Tibial artery (tissue), 4 donors: ENCODE data around the gene ERBB3.

ENCODE experiments used
- DNase-seq, 2 donors: peaks; one replicate each; pipeline ENCODE4 v3.0.0-alpha.2; 2019
- H3K27ac ChIP-seq, 2 donors: fragments of 200-600 bp; sonication (generic) in 1 of 2; 1 replicate in 1 of 2; 2 replicates in 1 of 2; pipeline ENCODE4 v1.5.1; 2018 to 2019; ENCODE audit warnings: mild to moderate bottlenecking in 1 of 2
- H3K27me3 ChIP-seq, 2 donors: fragments of 200-600 bp; sonication (generic) in 1 of 2; one replicate each; pipeline versions ENCODE4 v1.5.1 to v1.6.0; 2016 to 2019
- H3K36me3 ChIP-seq, 3 donors: fragments of 200-600 bp; sonication (generic) in 2 of 3; one replicate each; pipeline ENCODE4 v1.5.1; 2016 to 2019; ENCODE audit warnings: mild to moderate bottlenecking in 2 of 3
- H3K4me1 ChIP-seq, 4 donors: fragments of 200-600 bp; sonication (generic) in 2 of 4; 1 replicate in 3 of 4; 2 replicates in 1 of 4; pipeline ENCODE4 v1.5.1; 2016 to 2019
- H3K4me3 ChIP-seq, 2 donors: fragments of 200-600 bp; sonication (generic) in 1 of 2; 1 replicate in 1 of 2; 2 replicates in 1 of 2; pipeline ENCODE4 v1.5.1; 2018 to 2019; ENCODE audit warnings: mild to moderate bottlenecking in 2 of 2
- H3K9me3 ChIP-seq, 3 donors: fragments of 200-600 bp; sonication (generic) in 1 of 3; one replicate each; pipeline ENCODE4 v1.5.1; 2016 to 2019
- CTCF ChIP-seq, 2 experiments: fragments of 200-600 bp in 1 of 2; fragments of 450-650 bp in 1 of 2; IDR thresholded peaks; one replicate each; pipeline ENCODE4 v1.5.1; 2017 to 2019; ENCODE audit warnings: antibody characterized with exemption in 2 of 2, mild to moderate bottlenecking in 1 of 2, moderate library complexity in 1 of 2
- intact Hi-C: fragments of 100-400 bp; cut with DNase I; formaldehyde crosslinking; loops from one replicate; pipeline ENCODE4 v1.15.0; 2023; ENCODE audit warnings: low total_unique reads

ERBB3 gene

DNA sequence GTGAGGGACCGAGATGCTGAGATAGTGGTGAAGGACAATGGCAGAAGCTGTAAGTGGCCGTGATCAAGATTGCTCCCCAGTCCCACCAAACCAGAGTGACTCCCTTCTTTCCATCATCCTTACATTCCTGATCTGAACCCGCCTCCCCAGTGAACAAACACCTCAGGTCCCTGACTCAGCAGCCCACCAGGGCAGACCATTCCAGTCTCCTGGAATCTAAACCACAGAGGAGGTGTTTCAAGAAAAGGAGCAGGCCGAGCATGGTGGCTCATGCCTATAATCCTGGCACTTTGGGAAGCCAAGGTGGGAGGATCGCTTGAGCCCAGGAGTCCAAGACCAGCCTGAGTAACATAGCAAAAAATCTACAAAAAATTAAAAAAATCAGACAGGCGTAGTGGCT, 6.6 kb downstream of the ERBB3 start:
- no peak for TF ChIP-seq CTCF (IDR thresholded peaks at IDR 0.05)
- intact Hi-C loops = no loop called here
- H3K36me3 ChIP-seq = peaks cover 0 to 7% (median 0%) of the 10 kb centered on the region in 3 donors
- no peaks in the 10 kb centered on the region for H3K27me3 ChIP-seq
- peaks cover 0 to 3% (median 0%) of the 10 kb centered on the region in 4 donors for H3K4me1 ChIP-seq
- H3K4me3 ChIP-seq = no peak overlapping the region
- no peak for DNase-seq
- H3K9me3 ChIP-seq = no peaks in the 10 kb centered on the region
- no peak overlapping the region for H3K27ac ChIP-seq

- no peak for DNase-seq
- Histone ChIP-seq H3K4me1 (peaks cover 0 to 3% (median 0%) of the 10 kb centered on the region in 4 donors), H3K9me3 (no peaks in the 10 kb centered on the region), H3K36me3 (peaks cover 0 to 7% (median 0%) of the 10 kb centered on the region in 3 donors), H3K27me3 (no peaks in the 10 kb centered on the region), H3K4me3 (no peak overlapping the region), H3K27ac (no peak overlapping the region)
- no peak for TF ChIP-seq CTCF (IDR thresholded peaks at IDR 0.05)
- intact Hi-C loops = no loop called here
These were observed 7.3 kb downstream of the ERBB3 start for GRCh38 chr12:56087220-56087619.

- DNase-seq = no peak
- intact Hi-C loops = no loop called here
- no peak overlapping the region for H3K4me3 ChIP-seq
- peaks cover 0 to 30% of the 10 kb centered on the region in 2 donors for H3K27me3 ChIP-seq
- TF ChIP-seq CTCF (IDR thresholded peaks at IDR 0.05) = no peak
- no peaks in the 10 kb centered on the region for H3K4me1 ChIP-seq
- no peaks in the 10 kb centered on the region for H3K9me3 ChIP-seq
- H3K36me3 ChIP-seq = peaks cover 0 to 23% (median 0%) of the 10 kb centered on the region in 3 donors
- no peak overlapping the region for H3K27ac ChIP-seq
These were observed 17.8 kb downstream of the ERBB3 start for GRCh38 chr12:56097738-56098137.

GRCh38 chr12:56098592-56098991, 18.6 kb downstream of the ERBB3 start:
- no peak overlapping the region for H3K4me3 ChIP-seq
- H3K9me3 ChIP-seq = no peaks in the 10 kb centered on the region
- no peak for TF ChIP-seq CTCF (IDR thresholded peaks at IDR 0.05)
- intact Hi-C loops = no loop called here
- DNase-seq = no peak
- H3K4me1 ChIP-seq = peaks cover 0 to 5% (median 3%) of the 10 kb centered on the region in 4 donors
- peaks cover 0 to 21% (median 0%) of the 10 kb centered on the region in 3 donors for H3K36me3 ChIP-seq
- H3K27me3 ChIP-seq = peaks cover 0 to 24% of the 10 kb centered on the region in 2 donors
- no peak overlapping the region for H3K27ac ChIP-seq

- no peak overlapping the region for H3K27ac ChIP-seq
- no peak for TF ChIP-seq CTCF (IDR thresholded peaks at IDR 0.05)
- H3K9me3 ChIP-seq = no peaks in the 10 kb centered on the region
- intact Hi-C loops = loop anchor here (10.0 kb wide), 1 partner anchor 105 kb away; the partner anchor contains the start of gene SUOX
- H3K4me3 ChIP-seq = no peak overlapping the region
- no peak for DNase-seq
- peaks cover 0 to 12% (median 0%) of the 10 kb centered on the region in 3 donors for H3K36me3 ChIP-seq
- peaks cover 0 to 7% (median 6%) of the 10 kb centered on the region in 4 donors for H3K4me1 ChIP-seq
- H3K27me3 ChIP-seq = peaks cover 0 to 14% of the 10 kb centered on the region in 2 donors
These were observed 19.8 kb downstream of the ERBB3 start for GRCh38 chr12:56099787-56100186.

- Histone ChIP-seq H3K9me3 (no peaks in the 10 kb centered on the region), H3K36me3 (peaks cover 0 to 12% (median 0%) of the 10 kb centered on the region in 3 donors), H3K4me1 (peaks cover 0 to 18% (median 17%) of the 10 kb centered on the region in 4 donors), H3K27ac (no peak overlapping the region), H3K4me3 (no peak overlapping the region), H3K27me3 (peaks cover 0 to 7% of the 10 kb centered on the region in 2 donors)
- DNase-seq = no peak
- intact Hi-C loops = loop anchor here (10.0 kb wide), 1 partner anchor 106 kb away; the partner anchor contains the start of gene SUOX
- no peak for TF ChIP-seq CTCF (IDR thresholded peaks at IDR 0.05)
These were observed 21.1 kb downstream of the ERBB3 start for GRCh38 chr12:56101045-56101444.
